DMS53 treated with DMSO at 0.1 percent for 48 hours (cell line): ENCODE results near the gene ZNF821.
"Not testable (repeated sequence)": the region's sequence is repeated elsewhere in the genome, so short reads cannot be mapped to it uniquely, and the experiment has no call there.

Source experiments
- DNase-seq: peaks from one replicate; lab custom pipeline; 2025; ENCODE audit not compliant: unreplicated experiment; lab: John Stamatoyannopoulos, UW

Gene ZNF821

GRCh38 chr16:71811261-71811803 lies 72.7 kb downstream of the ZNF821 start:
- DNase-seq = no peak

DNA sequence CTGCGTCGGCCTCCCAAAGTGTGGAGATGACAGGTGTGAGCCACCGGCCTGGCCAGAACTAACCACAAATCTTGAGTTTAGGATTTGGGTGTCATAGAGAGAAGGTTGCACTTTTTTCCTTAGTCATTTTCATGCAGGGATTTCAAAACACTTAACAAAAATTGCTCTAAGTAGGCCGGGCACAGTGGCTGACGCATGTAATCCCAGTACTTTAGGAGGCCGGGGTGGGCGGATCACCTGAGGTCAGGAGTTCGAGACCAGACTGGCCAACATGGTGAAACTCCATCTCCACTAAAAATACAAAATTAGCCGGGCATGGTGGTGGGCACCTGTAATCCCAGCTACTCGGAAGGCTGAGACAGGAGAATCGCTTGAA lies 73.8 kb downstream of the ZNF821 start:
- not testable (repeated sequence) for DNase-seq
